IMR-90 (cell line): ENCODE data around the gene SPPL3. TPM values are rescaled to one million over a fixed set of nuclear protein-coding genes. Genes with fewer than 3 reads are reported as not detected.

Source experiments
- ATAC-seq: fragments of 200-7000 bp; cut with Tn5 transposase; 2 replicates; pipeline ENCODE4 v1.9.1; 2020; ENCODE audit warnings: low read depth, mild to moderate bottlenecking, moderate library complexity
- BruUV-seq: library from RNA; stranded (reverse); fragments of 400-500 nt; replicated peaks from 2 replicates; lab custom pipeline; 2021; lab: Mats Ljungman, UMichigan
- CTCF ChIA-PET: fragments of 300-600 bp; formaldehyde crosslinking; extraction: SDS; loops from one replicate; lab custom pipeline; 2021; ENCODE audit warnings: antibody characterized with exemption; lab: Yijun Ruan, JAX
- POLR2A ChIA-PET: fragments of 300-600 bp; sonication (Branson Sonifier 250); formaldehyde crosslinking; loops from one replicate; lab custom pipeline; 2022; ENCODE audit warnings: antibody characterized with exemption; ENCODE audit not compliant: unreplicated experiment; lab: Charles Lee
- DNase-seq: peaks from one replicate; pipeline ENCODE4 v3.0.0; 2013
- H2AFZ ChIP-seq: replicated peaks from 2 replicates; pipeline ENCODE3; 2013; ENCODE audit warnings: low read length, mild to moderate bottlenecking; ENCODE audit not compliant: poor library complexity
- H2AK5ac ChIP-seq: 2 replicates; pipeline ENCODE4 v1.6.1; 2013; ENCODE audit warnings: low read depth, low read length, inconsistent platforms
- H2AK9ac ChIP-seq: replicated peaks from 2 replicates; pipeline ENCODE3; 2013; ENCODE audit warnings: mild to moderate bottlenecking, low read depth, low read length, moderate library complexity; ENCODE audit not compliant: poor library complexity
- H2BK120ac ChIP-seq: 2 replicates; pipeline ENCODE4 v1.6.1; 2013; ENCODE audit warnings: low read depth, low read length, inconsistent platforms
- H2BK15ac ChIP-seq: 3 replicates; pipeline ENCODE4 v1.6.1; 2013; ENCODE audit warnings: low read depth, low read length, inconsistent platforms
- H2BK20ac ChIP-seq: 2 replicates; pipeline ENCODE4 v1.6.1; 2013; ENCODE audit warnings: low read depth, mild to moderate bottlenecking, inconsistent platforms, low read length, moderate library complexity
- H2BK5ac ChIP-seq: 2 replicates; pipeline ENCODE4 v1.6.1; 2013; ENCODE audit warnings: mild to moderate bottlenecking, low read depth, low read length, inconsistent platforms; ENCODE audit not compliant: poor library complexity, severe bottlenecking
- H3K14ac ChIP-seq: replicated peaks from 2 replicates; pipeline ENCODE4 v1.6.1; 2013; ENCODE audit warnings: low read depth, low read length, inconsistent platforms
- H3K18ac ChIP-seq: 2 replicates; pipeline ENCODE4 v1.6.1; 2013; ENCODE audit warnings: low read depth, low read length, control low read depth
- H3K23ac ChIP-seq: 2 replicates; pipeline ENCODE4 v1.6.1; 2013; ENCODE audit warnings: low read depth, low read length, inconsistent platforms
- H3K27ac ChIP-seq: 2 replicates; pipeline ENCODE4 v1.5.1; 2013; ENCODE audit warnings: mild to moderate bottlenecking, control low read depth, low read length; ENCODE audit not compliant: insufficient read depth
- H3K27me3 ChIP-seq: 2 replicates; pipeline ENCODE4 v1.6.1; 2013; ENCODE audit warnings: low read length; ENCODE audit not compliant: control insufficient read depth, insufficient read depth
- H3K36me3 ChIP-seq: 2 replicates; pipeline ENCODE4 v1.6.1; 2013; ENCODE audit warnings: low read length, mixed read lengths; ENCODE audit not compliant: control insufficient read depth, insufficient read depth
- H3K4ac ChIP-seq: 2 replicates; pipeline ENCODE4 v1.6.1; 2013; ENCODE audit warnings: low read depth, low read length, inconsistent platforms
- H3K4me1 ChIP-seq: 2 replicates; pipeline ENCODE4 v1.6.1; 2013; ENCODE audit warnings: low read length, mixed read lengths; ENCODE audit not compliant: control insufficient read depth, insufficient read depth
- H3K4me2 ChIP-seq: 2 replicates; pipeline ENCODE4 v1.6.1; 2013; ENCODE audit warnings: low read depth, mild to moderate bottlenecking, control low read depth, low read length, moderate library complexity
- H3K4me3 ChIP-seq: 2 replicates; pipeline ENCODE4 v1.5.1; 2013; ENCODE audit warnings: low read depth, mild to moderate bottlenecking, control low read depth, low read length, moderate library complexity; ENCODE audit not compliant: insufficient read depth
- H3K56ac ChIP-seq: 2 replicates; pipeline ENCODE4 v1.6.1; 2013; ENCODE audit warnings: low read length, inconsistent platforms; ENCODE audit not compliant: insufficient read depth; ENCODE audit errors: extremely low read depth
- H3K79me1 ChIP-seq, 2 experiments: 2 replicates each; pipeline ENCODE4 v1.6.1; 2013; ENCODE audit warnings: low read length in 2 of 2, inconsistent platforms in 1 of 2, low read depth in 1 of 2
- H3K9ac ChIP-seq: 2 replicates; pipeline ENCODE4 v1.6.1; 2013; ENCODE audit warnings: low read depth, low read length, control low read depth
- H3K9me1 ChIP-seq: 2 replicates; pipeline ENCODE4 v1.6.1; 2013; ENCODE audit warnings: low read length, inconsistent platforms; ENCODE audit not compliant: insufficient read depth
- H3K9me3 ChIP-seq: 2 replicates; pipeline ENCODE4 v1.6.1; 2013; ENCODE audit warnings: low read length; ENCODE audit not compliant: control insufficient read depth, insufficient read depth
- H4K20me1 ChIP-seq: 2 replicates; pipeline ENCODE4 v1.6.1; 2013; ENCODE audit warnings: low read length, inconsistent platforms; ENCODE audit not compliant: insufficient read depth
- H4K5ac ChIP-seq: 2 replicates; pipeline ENCODE4 v1.6.1; 2013; ENCODE audit warnings: mild to moderate bottlenecking, low read depth, low read length, control low read depth
- H4K8ac ChIP-seq, 2 experiments: 2 replicates each; pipeline ENCODE4 v1.6.1; 2013; ENCODE audit warnings: low read depth in 2 of 2, low read length in 2 of 2, control low read depth in 1 of 2, inconsistent platforms in 1 of 2
- H4K91ac ChIP-seq: 2 replicates; pipeline ENCODE4 v1.6.1; 2013; ENCODE audit warnings: low read depth, low read length, inconsistent platforms; ENCODE audit not compliant: insufficient read depth
- CHD1 ChIP-seq: IDR thresholded peaks from 2 replicates; pipeline ENCODE4 v1.6.1; 2012; ENCODE audit warnings: low read depth, low read length, improper control_type of control experiment
- POLR2A ChIP-seq: IDR thresholded peaks from 2 replicates; pipeline ENCODE4 v1.6.1; 2012; ENCODE audit warnings: mild to moderate bottlenecking, low read depth, low read length
- WGBS, 2 experiments: methylation state at CpG; one replicate each; pipeline versions ENCODE4 v1.1.5 to v1.1.7; 2013; ENCODE audit warnings: missing lambda C conversion rate in 2 of 2; ENCODE audit not compliant: insufficient read length in 1 of 2; ENCODE audit errors: extremely low coverage in 2 of 2; 5-methylcytosine and 5-hydroxymethylcytosine counted together
- dilution Hi-C: fragments of 300-500 bp; cut with HindIII; formaldehyde crosslinking; loops from one replicate; pipeline ENCODE4 v1.14.3; 2018; ENCODE audit warnings: low sequenced_read_pairs; ENCODE audit not compliant: unreplicated experiment
- in situ Hi-C: fragments of 300-500 bp; cut with MboI; formaldehyde crosslinking; loops from 3 replicates; pipeline ENCODE4 v1.14.3; 2019; ENCODE audit warnings: low sequenced_read_pairs, inconsistent platforms, mixed read lengths
- intact Hi-C: fragments of 100-400 bp; cut with micrococcal nuclease; formaldehyde crosslinking; loops from 2 replicates; pipeline ENCODE4 v1.10.0; 2022
- polyA plus RNA-seq, 3 experiments: library from polyadenylated mRNA; depleted of rRNA; stranded (reverse); fragments of >200 nt; gene quantifications; 2 replicates each; pipeline ENCODE4 v1.2.3, GENCODE V29; 2012; ENCODE audit warnings: low replicate concordance in 1 of 3
- total RNA-seq: library from RNA; depleted of rRNA; stranded (reverse); fragments of >200 nt; gene quantifications from 2 replicates; pipeline ENCODE4 v1.2.3, GENCODE V29; 2012

SPPL3 gene
- total and polyA plus RNA-seq, 2 of the 4 experiments (the other 2 are of a cell fraction), result 1.6 to 18.0 TPM

GRCh38 chr12:120903412-120904196 is 554 bp downstream of the SPPL3 start:
- Histone ChIP-seq H4K91ac (no peak overlapping the region), H3K27me3 (no peaks in the 10 kb centered on the region), H3K56ac (no peak overlapping the region; the same call in 1 of the 2 replicates), H3K23ac (peak overlapping the region; percentile 93), H2BK120ac (no peak overlapping the region), H3K79me1 (peaks cover 12 to 44% of the 10 kb centered on the region in 2 experiments), H2AK5ac (peak overlapping the region; percentile 24), H3K9me1 (peaks cover 5% of the 10 kb centered on the region), H4K8ac (no peak overlapping the region; a peak in 1 of 4 replicates), H3K27ac (peak overlapping the region; percentile 32; the same call in 1 of the 2 replicates), H3K18ac (no peak overlapping the region), H2BK5ac (peak overlapping the region; percentile 46), H2BK15ac (no peak overlapping the region), H3K4me2 (peak overlapping the region; percentile 87), H3K4me1 (peaks cover 2% of the 10 kb centered on the region; the same call in 1 of the 2 replicates), H2AFZ (peak overlapping the region; percentile 100), H3K9me3 (no peaks in the 10 kb centered on the region), H3K4ac (peak overlapping the region; percentile 48; the same call in 1 of the 2 replicates), H4K5ac (no peak overlapping the region), H4K20me1 (peaks cover 29% of the 10 kb centered on the region), H3K14ac (peak overlapping the region; percentile 45; the same call in 1 of the 2 replicates), H3K9ac (peak overlapping the region; percentile 69), H2AK9ac (peak overlapping the region; percentile 94), H2BK20ac (no peak overlapping the region), H3K4me3 (peak overlapping the region; percentile 61), H3K36me3 (no peaks in the 10 kb centered on the region)
- ChIA-PET CTCF (interaction anchor here (0.5 to 0.7 kb wide), 3 partner anchors 12 to 1480 kb away, joined by 3 to 4 read pairs (median 4); no protein-coding TSS in a partner anchor), POLR2A (no interaction called here)
- dilution Hi-C loops (no loop called here), in situ Hi-C loops (no loop called here), intact Hi-C loops (loop anchor here (10.0 kb wide), 1 partner anchor 109 kb away; no protein-coding TSS in a partner anchor)
- WGBS, 2 experiments, result 1% methylated on average over 24 of the region's 85 CpGs; no CpG with 5 or more reads in 1 of the 2 experiments
- ATAC-seq, result peak; percentile 79
- peak; percentile 16 for DNase-seq
- TF ChIP-seq CHD1 (0 out of 2 replicates have a peak, but pooled peaks have one; percentile 41), POLR2A (no peak)
- BruUV-seq, result no TSS peak
